ENCODE results near the gene MYLK. TPM values are rescaled to one million over a fixed set of nuclear protein-coding genes. Genes with fewer than 3 reads are reported as not detected.

MYLK gene
- total and polyA plus RNA-seq, 2 donors (not counting 1 experiment from before 2014, with no cell fraction given), result 0.51 TPM; not detected in 1

DNA sequence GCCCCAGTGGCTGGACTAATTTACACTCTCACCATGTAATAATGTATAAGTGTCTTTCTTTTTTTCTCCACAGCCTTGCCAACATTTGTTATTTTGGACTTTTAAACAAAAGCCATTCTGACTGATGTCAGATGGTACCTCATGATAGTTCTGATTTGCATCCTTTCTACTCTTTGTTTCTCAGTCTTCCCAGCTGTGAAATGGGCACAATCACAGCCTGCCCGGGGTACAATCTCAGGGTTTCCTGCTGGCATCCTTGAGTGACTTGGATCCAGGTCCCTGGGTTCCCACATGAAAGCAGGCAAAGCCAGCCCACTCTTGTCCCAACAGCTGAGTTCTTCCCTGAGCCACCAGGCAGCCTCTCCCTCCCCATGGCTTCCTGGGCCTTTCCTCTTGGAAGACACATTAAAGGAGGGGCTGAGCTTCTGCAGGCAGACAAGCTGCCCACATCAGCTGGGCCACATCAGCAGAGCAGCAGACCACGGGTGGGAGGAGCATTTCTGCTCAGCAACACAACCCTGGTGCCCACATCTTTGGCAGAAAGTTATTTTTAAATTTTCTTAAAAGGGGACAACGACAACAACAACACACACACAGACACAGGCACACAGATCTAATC lies 82.0 kb downstream of the MYLK start:
- H3K4me3 ChIP-seq (ENCODE audit: control extremely low read depth in 1 of 5, extremely low read depth in 1 of 5, insufficient read depth in 1 of 5, low read depth in 2 of 5, low read length in 4 of 5), result no peak overlapping the region
- H3K4me1 ChIP-seq (ENCODE audit: control insufficient read depth in 2 of 2, insufficient read depth in 2 of 2, low read length in 2 of 2), result no peaks in the 10 kb centered on the region
- H3K79me2 ChIP-seq (ENCODE audit: control insufficient read depth, insufficient read depth, low read length), result no peaks in the 10 kb centered on the region
- intact Hi-C loops (cut with micrococcal nuclease), result no loop called here
- Mint-ChIP-seq H3K4me3 (no peak overlapping the region), H3K4me1 (no peaks in the 10 kb centered on the region), H3K9me3 (ENCODE audit: insufficient read depth) (no peaks in the 10 kb centered on the region), H3K27ac (no peak overlapping the region), H3K27me3 (no peaks in the 10 kb centered on the region)
- DNase-seq, result no peak
- no peak overlapping the region for H3K27ac ChIP-seq (ENCODE audit: low read length in 2 of 2)
- H3K27me3 ChIP-seq (replicated peaks in 1 of 4; ENCODE audit: control extremely low read depth in 1 of 4, control insufficient read depth in 3 of 4, insufficient read depth in 4 of 4, low read length in 3 of 4), result no peaks in the 10 kb centered on the region
- 70% methylated on average over 2 of the region's 3 CpGs for WGBS (ENCODE audit: insufficient coverage)
- no peak overlapping the region for H3K4me2 ChIP-seq (replicated peaks; ENCODE audit: low read depth, low read length, poor library complexity, severe bottlenecking)
- TF ChIP-seq CTCF (IDR thresholded peaks at IDR 0.05) (no peak), EZH2 (IDR thresholded peaks at IDR 0.05; ENCODE audit: borderline replicate concordance, insufficient read depth, low read depth, low read length, poor library complexity, severe bottlenecking) (no peak)
- no peaks in the 10 kb centered on the region for H3K9me3 ChIP-seq (ENCODE audit: control extremely low read depth in 1 of 3, control insufficient read depth in 2 of 3, insufficient read depth in 1 of 3, low read length in 2 of 3)
- no peak overlapping the region for H3K9ac ChIP-seq (ENCODE audit: low read length)
- H2AFZ ChIP-seq (ENCODE audit: insufficient read depth, low read depth, low read length, poor library complexity, severe bottlenecking), result no peak overlapping the region
- ChIA-PET POLR2A (no interaction called here), CTCF (no interaction called here)
- H3K36me3 ChIP-seq (replicated peaks in 1 of 2; ENCODE audit: control extremely low read depth in 1 of 2, control insufficient read depth in 1 of 2, extremely low read depth in 1 of 2, insufficient read depth in 2 of 2, low read length in 1 of 2), result no peaks in the 10 kb centered on the region
- no peak for ATAC-seq (ENCODE audit: low read depth)
- no peaks in the 10 kb centered on the region for H4K20me1 ChIP-seq (ENCODE audit: control insufficient read depth, insufficient read depth, low read length, poor library complexity, severe bottlenecking)

GRCh38 chr3:123801474-123801873 lies 82.7 kb downstream of the MYLK start:
- H3K9ac ChIP-seq (ENCODE audit: low read length), result no peak overlapping the region
- H3K4me3 Mint-ChIP-seq, result no peak overlapping the region
- H3K9me3 Mint-ChIP-seq (ENCODE audit: insufficient read depth), result no peaks in the 10 kb centered on the region
- H3K9me3 ChIP-seq (ENCODE audit: control extremely low read depth in 1 of 3, control insufficient read depth in 2 of 3, insufficient read depth in 1 of 3, low read length in 2 of 3), result no peaks in the 10 kb centered on the region
- ATAC-seq (ENCODE audit: low read depth) (no peak), DNase-seq (no peak)
- no peak overlapping the region for H3K4me3 ChIP-seq (ENCODE audit: control extremely low read depth in 1 of 5, extremely low read depth in 1 of 5, insufficient read depth in 1 of 5, low read depth in 2 of 5, low read length in 4 of 5)
- H3K4me1 ChIP-seq (ENCODE audit: control insufficient read depth in 2 of 2, insufficient read depth in 2 of 2, low read length in 2 of 2), result no peaks in the 10 kb centered on the region
- H3K4me2 ChIP-seq (replicated peaks; ENCODE audit: low read depth, low read length, poor library complexity, severe bottlenecking), result no peak overlapping the region
- no peak overlapping the region for H3K27ac ChIP-seq (ENCODE audit: low read length in 2 of 2)
- H2AFZ ChIP-seq (ENCODE audit: insufficient read depth, low read depth, low read length, poor library complexity, severe bottlenecking), result no peak overlapping the region
- no peaks in the 10 kb centered on the region for H3K27me3 Mint-ChIP-seq
- no peaks in the 10 kb centered on the region for H3K27me3 ChIP-seq (replicated peaks in 1 of 4; ENCODE audit: control extremely low read depth in 1 of 4, control insufficient read depth in 3 of 4, insufficient read depth in 4 of 4, low read length in 3 of 4)
- no peaks in the 10 kb centered on the region for H3K36me3 ChIP-seq (replicated peaks in 1 of 2; ENCODE audit: control extremely low read depth in 1 of 2, control insufficient read depth in 1 of 2, extremely low read depth in 1 of 2, insufficient read depth in 2 of 2, low read length in 1 of 2)
- POLR2A ChIA-PET, result no interaction called here
- no peaks in the 10 kb centered on the region for H4K20me1 ChIP-seq (ENCODE audit: control insufficient read depth, insufficient read depth, low read length, poor library complexity, severe bottlenecking)
- H3K79me2 ChIP-seq (ENCODE audit: control insufficient read depth, insufficient read depth, low read length), result no peaks in the 10 kb centered on the region
- no peak overlapping the region for H3K27ac Mint-ChIP-seq
- CTCF ChIA-PET, result no interaction called here
- TF ChIP-seq EZH2 (IDR thresholded peaks at IDR 0.05; ENCODE audit: borderline replicate concordance, insufficient read depth, low read depth, low read length, poor library complexity, severe bottlenecking) (no peak), CTCF (IDR thresholded peaks at IDR 0.05) (no peak)
- intact Hi-C loops (cut with micrococcal nuclease), result no loop called here
- no peaks in the 10 kb centered on the region for H3K4me1 Mint-ChIP-seq

Data from B cell (primary cell).